Loucy (cell line): Measurements from ENCODE around the gene PAK4.

Source experiments
- H2AFZ ChIP-seq: fragments of 200-600 bp; sonication (generic); 2 replicates; pipeline ENCODE4 v1.6.0; 2016; ENCODE audit warnings: antibody characterized with exemption, mild to moderate bottlenecking, low read length, moderate library complexity
- H3F3A ChIP-seq: fragments of 200-600 bp; 2 replicates; pipeline ENCODE4 v1.6.0; 2016; ENCODE audit warnings: antibody characterized with exemption, low read depth, mild to moderate bottlenecking
- H3K27me3 ChIP-seq: fragments of 200-600 bp; sonication (generic); 2 replicates; pipeline ENCODE4 v1.6.1; 2014; ENCODE audit warnings: low read length, mild to moderate bottlenecking; ENCODE audit not compliant: insufficient read depth, poor library complexity, severe bottlenecking
- H3K36me3 ChIP-seq: fragments of 200-600 bp; sonication (generic); 2 replicates; pipeline ENCODE4 v1.6.1; 2016; ENCODE audit warnings: low read length; ENCODE audit not compliant: insufficient read depth
- H3K4me1 ChIP-seq: fragments of 200-600 bp; sonication (generic); 2 replicates; pipeline ENCODE4 v1.5.1; 2014; ENCODE audit warnings: low read length, mild to moderate bottlenecking; ENCODE audit not compliant: insufficient read depth, poor library complexity, severe bottlenecking
- H3K4me2 ChIP-seq: fragments of 200-600 bp; sonication (generic); 2 replicates; pipeline ENCODE4 v1.6.0; 2014; ENCODE audit warnings: antibody characterized with exemption, low read length, low read depth, mild to moderate bottlenecking; ENCODE audit not compliant: poor library complexity, severe bottlenecking
- H3K4me3 ChIP-seq: fragments of 200-600 bp; sonication (generic); 2 replicates; pipeline ENCODE4 v1.5.1; 2014; ENCODE audit warnings: low read length, mild to moderate bottlenecking, mixed read lengths; ENCODE audit not compliant: poor library complexity, severe bottlenecking
- H3K79me2 ChIP-seq: fragments of 200-600 bp; sonication (generic); 2 replicates; pipeline ENCODE4 v1.6.1; 2014; ENCODE audit warnings: low read length; ENCODE audit not compliant: insufficient read depth
- H3K9ac ChIP-seq: fragments of 200-600 bp; sonication (generic); 2 replicates; pipeline ENCODE4 v1.6.0; 2014; ENCODE audit warnings: mild to moderate bottlenecking, low read depth, low read length, moderate library complexity; ENCODE audit not compliant: poor library complexity, severe bottlenecking
- H3K9me2 ChIP-seq: fragments of 200-600 bp; sonication (generic); replicated peaks from 2 replicates; pipeline ENCODE4 v1.6.1; 2016; ENCODE audit warnings: low read depth, low read length, mixed read lengths
- H3K9me3 ChIP-seq: fragments of 200-600 bp; sonication (generic); 2 replicates; pipeline ENCODE4 v1.6.1; 2014; ENCODE audit warnings: mild to moderate bottlenecking, antibody characterized with exemption, low read length, low read depth; ENCODE audit not compliant: insufficient read depth
- H4K20me1 ChIP-seq: fragments of 200-600 bp; sonication (generic); 2 replicates; pipeline ENCODE4 v1.6.0; 2014; ENCODE audit warnings: antibody characterized with exemption, low read length, mild to moderate bottlenecking; ENCODE audit not compliant: insufficient read depth, poor library complexity, severe bottlenecking
- EZH2phosphoT487 ChIP-seq: fragments of 200-600 bp; IDR thresholded peaks from 2 replicates; pipeline ENCODE4 v1.6.1; 2018; ENCODE audit warnings: antibody characterized with exemption, mild to moderate bottlenecking, moderate library complexity, borderline replicate concordance
- TF ChIP-seq, protein P1 (sequence below): fragments of 200-600 bp; sonication (generic); conservative IDR thresholded peaks from 2 replicates; pipeline ENCODE4 v1.5.1; 2014; ENCODE audit warnings: mild to moderate bottlenecking, antibody characterized with exemption, low read length

PAK4 gene

DNA sequence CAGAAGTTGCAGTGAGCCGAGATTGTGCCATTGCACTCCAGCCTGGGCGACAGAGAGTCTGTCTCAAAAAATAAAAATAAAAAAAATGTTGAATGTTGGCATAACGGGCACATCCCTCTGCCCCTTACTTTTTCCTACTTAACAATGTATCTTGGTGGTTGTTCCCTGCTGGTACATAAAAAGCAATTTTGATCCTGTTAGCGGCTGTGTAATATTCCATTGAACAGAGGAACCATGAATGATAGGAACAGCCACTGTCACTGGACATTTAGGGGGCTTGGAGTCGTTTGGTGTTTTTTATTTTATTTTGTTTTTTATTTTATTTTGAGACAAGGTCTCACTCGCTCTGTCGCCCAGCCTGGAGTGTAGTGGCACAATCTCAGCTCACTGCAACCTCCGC lies 60.8 kb downstream of the PAK4 start:
- H3K36me3 ChIP-seq = no peaks in the 10 kb centered on the region
- TF ChIP-seq, protein P1, sequence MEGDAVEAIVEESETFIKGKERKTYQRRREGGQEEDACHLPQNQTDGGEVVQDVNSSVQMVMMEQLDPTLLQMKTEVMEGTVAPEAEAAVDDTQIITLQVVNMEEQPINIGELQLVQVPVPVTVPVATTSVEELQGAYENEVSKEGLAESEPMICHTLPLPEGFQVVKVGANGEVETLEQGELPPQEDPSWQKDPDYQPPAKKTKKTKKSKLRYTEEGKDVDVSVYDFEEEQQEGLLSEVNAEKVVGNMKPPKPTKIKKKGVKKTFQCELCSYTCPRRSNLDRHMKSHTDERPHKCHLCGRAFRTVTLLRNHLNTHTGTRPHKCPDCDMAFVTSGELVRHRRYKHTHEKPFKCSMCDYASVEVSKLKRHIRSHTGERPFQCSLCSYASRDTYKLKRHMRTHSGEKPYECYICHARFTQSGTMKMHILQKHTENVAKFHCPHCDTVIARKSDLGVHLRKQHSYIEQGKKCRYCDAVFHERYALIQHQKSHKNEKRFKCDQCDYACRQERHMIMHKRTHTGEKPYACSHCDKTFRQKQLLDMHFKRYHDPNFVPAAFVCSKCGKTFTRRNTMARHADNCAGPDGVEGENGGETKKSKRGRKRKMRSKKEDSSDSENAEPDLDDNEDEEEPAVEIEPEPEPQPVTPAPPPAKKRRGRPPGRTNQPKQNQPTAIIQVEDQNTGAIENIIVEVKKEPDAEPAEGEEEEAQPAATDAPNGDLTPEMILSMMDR = no peak
- TF ChIP-seq EZH2phosphoT487 = no peak
- H3K4me2 ChIP-seq = no peak overlapping the region
- H3K9me3 ChIP-seq = no peaks in the 10 kb centered on the region
- H3K4me3 ChIP-seq = no peak overlapping the region
- no peaks in the 10 kb centered on the region for H3F3A ChIP-seq
- no peaks in the 10 kb centered on the region for H4K20me1 ChIP-seq
- H3K9me2 ChIP-seq = no peaks in the 10 kb centered on the region
- H3K27me3 ChIP-seq = no peaks in the 10 kb centered on the region
- no peak overlapping the region for H2AFZ ChIP-seq
- no peaks in the 10 kb centered on the region for H3K79me2 ChIP-seq
- H3K9ac ChIP-seq = no peak overlapping the region
- no peaks in the 10 kb centered on the region for H3K4me1 ChIP-seq

GRCh38 chr19:39187552-39187943 lies 62.0 kb downstream of the PAK4 start:
- Histone ChIP-seq H3F3A (no peaks in the 10 kb centered on the region), H3K9ac (no peak overlapping the region), H3K4me1 (no peaks in the 10 kb centered on the region), H3K9me3 (no peaks in the 10 kb centered on the region), H3K4me3 (no peak overlapping the region), H3K79me2 (no peaks in the 10 kb centered on the region), H3K27me3 (no peaks in the 10 kb centered on the region), H3K4me2 (no peak overlapping the region), H4K20me1 (no peaks in the 10 kb centered on the region), H3K9me2 (no peaks in the 10 kb centered on the region), H3K36me3 (no peaks in the 10 kb centered on the region), H2AFZ (no peak overlapping the region)
- TF ChIP-seq, protein P1 = no peak; the same call in 1 of the 2 replicates
- no peak for TF ChIP-seq EZH2phosphoT487

- H3K4me1 ChIP-seq = no peaks in the 10 kb centered on the region
- no peaks in the 10 kb centered on the region for H3F3A ChIP-seq
- no peaks in the 10 kb centered on the region for H3K9me2 ChIP-seq
- H4K20me1 ChIP-seq = no peaks in the 10 kb centered on the region
- H3K4me2 ChIP-seq = no peak overlapping the region
- H3K36me3 ChIP-seq = no peaks in the 10 kb centered on the region
- H3K79me2 ChIP-seq = no peaks in the 10 kb centered on the region
- H2AFZ ChIP-seq = no peak overlapping the region
- no peak overlapping the region for H3K4me3 ChIP-seq
- H3K9me3 ChIP-seq = no peaks in the 10 kb centered on the region
- no peak for TF ChIP-seq EZH2phosphoT487
- TF ChIP-seq, protein P1 = no peak
- H3K9ac ChIP-seq = no peak overlapping the region
- H3K27me3 ChIP-seq = no peaks in the 10 kb centered on the region
Measured at GRCh38 chr19:39188960-39189359, 63.4 kb downstream of the PAK4 start.
